ENCODE measurements around the gene PCBP4.

PCBP4 gene

DNA sequence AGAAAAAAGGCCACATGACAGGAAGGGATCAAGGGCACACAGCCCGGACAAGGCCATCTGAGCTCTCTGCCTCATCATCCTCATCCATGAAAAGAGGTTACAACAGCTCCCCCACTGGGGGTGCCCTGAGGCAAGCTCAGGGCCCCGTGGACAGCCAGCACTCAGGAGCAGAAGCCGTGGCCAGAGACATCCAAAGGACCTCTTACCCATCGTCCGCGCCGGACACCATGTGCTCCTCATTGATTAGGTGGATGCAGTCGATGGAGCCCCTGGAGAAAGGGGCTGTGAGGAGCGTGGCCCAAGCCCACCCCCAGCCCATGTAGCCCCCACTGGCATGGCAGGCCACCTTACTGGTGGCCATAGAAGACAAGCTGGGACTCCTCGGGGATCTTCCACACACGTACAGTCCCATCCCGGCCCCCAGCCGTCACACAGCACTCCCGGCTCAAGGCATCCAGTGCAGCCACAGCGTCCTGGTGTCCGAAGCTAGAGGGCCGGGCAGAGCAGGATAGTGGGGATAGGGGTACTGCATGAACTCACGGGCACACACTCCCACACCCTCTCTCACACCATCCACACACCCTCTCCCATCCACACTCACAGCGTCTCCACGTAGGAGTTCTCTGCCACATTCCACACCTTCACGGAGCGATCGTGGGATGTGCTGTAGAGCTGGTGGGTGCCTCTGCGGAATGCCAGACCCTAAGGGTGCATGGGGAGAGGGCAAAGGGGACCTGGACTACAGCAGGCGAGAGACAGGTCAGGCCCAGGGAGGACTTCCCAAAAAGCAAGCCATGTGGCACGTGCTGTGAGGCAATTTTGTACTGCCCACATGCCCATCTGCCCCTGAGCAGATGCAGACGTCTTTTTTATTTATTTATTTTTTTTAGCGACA is 32.0 kb downstream of the PCBP4 start:
- Histone ChIP-seq H3K9me3 (ENCODE audit: control extremely low read depth in 1 of 5, control insufficient read depth in 4 of 5, insufficient read depth in 2 of 5, low read depth in 1 of 5, low read length in 4 of 5) (no peaks in the 10 kb centered on the region), H3K27me3 (replicated peaks in 2 of 5; ENCODE audit: control insufficient read depth in 4 of 5, insufficient read depth in 5 of 5, low read length in 4 of 5) (no peaks in the 10 kb centered on the region), H3K36me3 (ENCODE audit: control insufficient read depth in 4 of 4, insufficient read depth in 4 of 4, low read length in 3 of 4) (peaks cover 7 to 71% (median 57%) of the 10 kb centered on the region in 4 experiments), H3K4me1 (ENCODE audit: control extremely low read depth in 1 of 4, control insufficient read depth in 4 of 4, insufficient read depth in 4 of 4, low read length in 3 of 4) (peaks cover 0 to 3% (median under 1%) of the 10 kb centered on the region in 4 experiments), H3K4me3 (ENCODE audit: control insufficient read depth in 1 of 7, extremely low read depth in 1 of 7, insufficient read depth in 4 of 7, low read depth in 2 of 7, low read length in 6 of 7) (no peak overlapping the region), H3K27ac (ENCODE audit: insufficient read depth in 1 of 2, low read depth in 1 of 2, low read length in 2 of 2, poor library complexity in 1 of 2, severe bottlenecking in 2 of 2) (no peak overlapping the region)
- WGBS (ENCODE audit: insufficient coverage) = 94% methylated on average over 17 of the region's 28 CpGs
- POLR2A ChIA-PET = no interaction called here
- CTCF ChIA-PET = no interaction called here
- no peak for DNase-seq

DNA sequence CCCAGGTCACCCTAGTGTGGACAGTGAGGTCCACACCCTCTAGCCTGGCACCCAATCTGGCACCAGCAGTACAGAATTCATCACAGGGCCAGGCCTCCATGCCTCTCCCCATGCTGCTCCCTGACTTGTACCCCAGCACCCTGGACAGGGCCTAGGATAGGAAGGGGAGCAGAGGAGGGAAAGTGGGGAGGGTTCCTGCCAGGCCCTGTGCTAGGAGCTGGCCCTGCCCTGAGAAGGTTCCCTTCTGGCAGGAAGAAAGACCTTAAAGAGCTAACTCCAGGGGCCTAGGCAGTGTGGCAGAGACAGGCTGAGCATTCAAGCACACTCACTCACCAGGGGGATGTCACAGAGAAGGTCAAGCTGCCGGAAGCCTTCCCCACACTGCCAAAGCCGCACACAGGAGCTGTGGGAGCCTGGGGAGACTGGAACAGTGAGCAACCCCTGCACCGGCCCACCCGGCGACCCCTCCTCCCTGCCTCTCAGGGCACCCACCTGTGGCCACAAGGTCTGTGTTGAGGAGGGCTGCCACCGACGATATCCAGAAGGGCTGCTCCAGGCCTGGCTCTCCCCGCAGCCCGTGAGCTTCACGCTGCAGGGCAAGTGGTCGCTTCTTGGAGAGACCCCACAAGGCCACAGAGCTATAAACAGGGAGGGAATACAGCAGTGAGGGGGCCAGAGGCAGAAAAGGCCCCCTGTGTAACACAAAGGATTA is 33.0 kb downstream of the PCBP4 start:
- CTCF ChIA-PET = no interaction called here
- Histone ChIP-seq H3K4me3 (ENCODE audit: control insufficient read depth in 1 of 7, extremely low read depth in 1 of 7, insufficient read depth in 4 of 7, low read depth in 2 of 7, low read length in 6 of 7) (no peak overlapping the region), H3K4me1 (ENCODE audit: control extremely low read depth in 1 of 4, control insufficient read depth in 4 of 4, insufficient read depth in 4 of 4, low read length in 3 of 4) (no peaks in the 10 kb centered on the region), H3K27me3 (replicated peaks in 2 of 5; ENCODE audit: control insufficient read depth in 4 of 5, insufficient read depth in 5 of 5, low read length in 4 of 5) (no peaks in the 10 kb centered on the region), H3K9me3 (ENCODE audit: control extremely low read depth in 1 of 5, control insufficient read depth in 4 of 5, insufficient read depth in 2 of 5, low read depth in 1 of 5, low read length in 4 of 5) (no peaks in the 10 kb centered on the region), H3K27ac (ENCODE audit: insufficient read depth in 1 of 2, low read depth in 1 of 2, low read length in 2 of 2, poor library complexity in 1 of 2, severe bottlenecking in 2 of 2) (no peak overlapping the region), H3K36me3 (ENCODE audit: control insufficient read depth in 4 of 4, insufficient read depth in 4 of 4, low read length in 3 of 4) (peaks cover 7 to 69% (median 57%) of the 10 kb centered on the region in 4 experiments)
- no peak for DNase-seq
- WGBS (ENCODE audit: insufficient coverage) = 100% methylated on average over 9 of the region's 11 CpGs
- POLR2A ChIA-PET = no interaction called here

DNA sequence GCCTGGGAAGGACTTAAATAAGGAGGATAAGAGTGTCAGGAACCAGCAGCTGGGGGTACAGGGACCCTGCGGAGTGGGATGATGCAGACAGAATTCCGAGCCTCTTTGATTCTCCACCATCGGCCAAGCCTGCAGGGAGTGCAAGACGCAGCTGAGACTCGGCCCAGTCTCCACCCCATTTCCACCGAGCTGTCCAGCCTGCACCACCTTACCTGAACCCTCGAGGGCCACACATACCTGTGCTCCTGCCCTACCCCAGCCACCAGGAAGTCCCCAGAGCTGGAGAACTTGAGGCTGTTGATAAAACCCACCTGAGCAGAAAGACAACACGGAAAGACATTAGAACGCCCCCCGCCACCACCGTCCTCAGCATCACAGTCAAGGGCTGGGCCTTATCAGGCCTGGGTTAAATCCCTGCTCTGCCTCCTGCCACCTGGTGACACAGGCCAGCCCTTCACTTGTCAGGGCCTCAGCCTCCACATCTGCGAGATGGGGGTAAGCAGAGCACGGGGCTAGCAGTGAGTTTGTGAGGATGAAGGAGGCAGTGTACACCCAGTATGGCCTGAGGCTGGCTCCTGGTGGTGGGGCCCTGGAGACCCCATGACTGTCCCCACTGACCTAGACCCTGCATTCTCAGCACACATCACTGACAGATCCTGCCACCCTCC is 33.6 kb downstream of the PCBP4 start:
- no peaks in the 10 kb centered on the region for H3K27me3 ChIP-seq (replicated peaks in 2 of 5; ENCODE audit: control insufficient read depth in 4 of 5, insufficient read depth in 5 of 5, low read length in 4 of 5)
- ChIA-PET POLR2A (no interaction called here), CTCF (no interaction called here)
- H3K4me1 ChIP-seq (ENCODE audit: control extremely low read depth in 1 of 4, control insufficient read depth in 4 of 4, insufficient read depth in 4 of 4, low read length in 3 of 4) = no peaks in the 10 kb centered on the region
- H3K4me3 ChIP-seq (ENCODE audit: control insufficient read depth in 1 of 7, extremely low read depth in 1 of 7, insufficient read depth in 4 of 7, low read depth in 2 of 7, low read length in 6 of 7) = no peak overlapping the region
- no peak for DNase-seq
- no peak overlapping the region for H3K27ac ChIP-seq (ENCODE audit: insufficient read depth in 1 of 2, low read depth in 1 of 2, low read length in 2 of 2, poor library complexity in 1 of 2, severe bottlenecking in 2 of 2)
- peaks cover 7 to 64% (median 54%) of the 10 kb centered on the region in 4 experiments for H3K36me3 ChIP-seq (ENCODE audit: control insufficient read depth in 4 of 4, insufficient read depth in 4 of 4, low read length in 3 of 4)
- WGBS (ENCODE audit: insufficient coverage) = 96% methylated on average over 11 of the region's 13 CpGs
- H3K9me3 ChIP-seq (ENCODE audit: control extremely low read depth in 1 of 5, control insufficient read depth in 4 of 5, insufficient read depth in 2 of 5, low read depth in 1 of 5, low read length in 4 of 5) = no peaks in the 10 kb centered on the region

DNA sequence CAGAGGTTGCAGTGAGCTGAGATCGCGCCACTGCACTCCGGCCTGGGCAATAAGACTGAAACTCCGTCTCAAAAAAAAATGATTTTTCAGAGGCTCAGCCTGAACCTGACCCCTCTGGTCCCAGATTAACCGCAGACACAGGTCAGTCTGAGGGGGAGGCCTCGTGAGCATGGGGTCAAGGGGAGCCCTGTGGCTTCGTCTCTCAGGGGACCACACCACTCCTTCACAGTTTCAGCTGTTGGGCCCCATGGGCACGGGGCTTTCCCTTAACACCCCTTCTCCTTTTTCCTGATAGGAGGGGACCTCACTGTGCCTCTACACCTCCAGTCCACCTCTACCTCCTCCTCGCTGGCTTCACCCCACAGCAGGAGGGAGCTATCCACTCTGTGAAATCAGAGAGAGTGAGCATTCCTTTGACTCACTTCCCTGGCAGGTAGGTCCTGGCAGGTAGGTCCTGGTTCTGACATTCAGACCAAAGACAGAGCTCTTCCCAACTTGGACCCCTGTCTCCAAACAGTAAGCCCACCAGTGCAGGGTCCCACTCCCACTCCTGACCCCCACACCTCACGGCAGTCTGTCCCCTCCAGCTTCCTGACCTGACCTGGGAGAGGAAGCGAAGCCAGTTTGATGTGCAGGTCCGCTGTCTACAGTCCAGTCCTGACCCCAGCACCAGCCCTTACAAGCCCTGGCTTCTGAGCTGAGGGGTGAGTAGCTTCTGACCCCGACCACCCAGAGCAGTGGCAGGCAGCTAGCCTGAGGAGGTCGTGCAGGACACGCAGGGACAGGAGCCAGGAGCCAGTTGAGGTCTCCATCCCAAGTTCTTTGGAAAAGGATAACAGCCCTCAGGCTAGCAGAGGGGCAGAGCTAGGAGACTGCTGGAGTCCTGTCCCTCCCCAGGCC is 34.5 kb downstream of the PCBP4 start:
- WGBS (ENCODE audit: insufficient coverage) = 97% methylated on average over 12 of the region's 15 CpGs
- ChIA-PET CTCF (interaction anchor here (1.0 kb wide), 1 partner anchor 12 kb away, joined by 3 read pairs; no protein-coding TSS in a partner anchor), POLR2A (no interaction called here)
- Histone ChIP-seq H3K36me3 (ENCODE audit: control insufficient read depth in 4 of 4, insufficient read depth in 4 of 4, low read length in 3 of 4) (peaks cover 7 to 55% (median 46%) of the 10 kb centered on the region in 4 experiments), H3K4me1 (ENCODE audit: control extremely low read depth in 1 of 4, control insufficient read depth in 4 of 4, insufficient read depth in 4 of 4, low read length in 3 of 4) (no peaks in the 10 kb centered on the region), H3K27me3 (replicated peaks in 2 of 5; ENCODE audit: control insufficient read depth in 4 of 5, insufficient read depth in 5 of 5, low read length in 4 of 5) (no peaks in the 10 kb centered on the region), H3K4me3 (ENCODE audit: control insufficient read depth in 1 of 7, extremely low read depth in 1 of 7, insufficient read depth in 4 of 7, low read depth in 2 of 7, low read length in 6 of 7) (no peak overlapping the region), H3K9me3 (ENCODE audit: control extremely low read depth in 1 of 5, control insufficient read depth in 4 of 5, insufficient read depth in 2 of 5, low read depth in 1 of 5, low read length in 4 of 5) (no peaks in the 10 kb centered on the region), H3K27ac (ENCODE audit: insufficient read depth in 1 of 2, low read depth in 1 of 2, low read length in 2 of 2, poor library complexity in 1 of 2, severe bottlenecking in 2 of 2) (no peak overlapping the region)
- DNase-seq = no peak

DNA sequence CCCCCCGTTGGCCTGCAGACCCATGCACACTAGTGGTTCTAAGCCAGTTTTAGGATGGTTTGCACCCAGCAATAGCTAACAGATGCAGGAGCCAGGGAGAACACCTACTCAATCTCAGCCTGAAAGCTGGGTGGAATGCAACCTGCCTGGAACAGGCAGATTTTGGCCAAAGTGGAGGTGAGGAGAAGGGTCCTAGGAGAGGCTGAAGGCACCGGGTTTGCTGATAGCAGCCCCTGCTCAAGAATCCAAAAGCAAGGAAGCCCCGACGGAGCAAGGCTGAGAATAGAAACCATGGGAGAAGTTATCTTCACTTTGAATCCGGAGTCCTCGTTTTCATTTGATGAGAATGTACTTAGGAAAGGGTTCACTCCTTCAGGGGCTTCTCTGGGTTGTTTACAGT is 35.5 kb downstream of the PCBP4 start:
- Histone ChIP-seq H3K4me1 (ENCODE audit: control extremely low read depth in 1 of 4, control insufficient read depth in 4 of 4, insufficient read depth in 4 of 4, low read length in 3 of 4) (no peaks in the 10 kb centered on the region), H3K27me3 (replicated peaks in 2 of 5; ENCODE audit: control insufficient read depth in 4 of 5, insufficient read depth in 5 of 5, low read length in 4 of 5) (no peaks in the 10 kb centered on the region), H3K36me3 (ENCODE audit: control insufficient read depth in 4 of 4, insufficient read depth in 4 of 4, low read length in 3 of 4) (peaks cover 7 to 46% (median 36%) of the 10 kb centered on the region in 4 experiments), H3K4me3 (ENCODE audit: control insufficient read depth in 1 of 7, extremely low read depth in 1 of 7, insufficient read depth in 4 of 7, low read depth in 2 of 7, low read length in 6 of 7) (no peak overlapping the region), H3K27ac (ENCODE audit: insufficient read depth in 1 of 2, low read depth in 1 of 2, low read length in 2 of 2, poor library complexity in 1 of 2, severe bottlenecking in 2 of 2) (no peak overlapping the region), H3K9me3 (ENCODE audit: control extremely low read depth in 1 of 5, control insufficient read depth in 4 of 5, insufficient read depth in 2 of 5, low read depth in 1 of 5, low read length in 4 of 5) (no peaks in the 10 kb centered on the region)
- ChIA-PET CTCF (no interaction called here), POLR2A (no interaction called here)
- WGBS (ENCODE audit: insufficient coverage) = 98% methylated on average over 5 of the region's 6 CpGs
- no peak for DNase-seq

DNA sequence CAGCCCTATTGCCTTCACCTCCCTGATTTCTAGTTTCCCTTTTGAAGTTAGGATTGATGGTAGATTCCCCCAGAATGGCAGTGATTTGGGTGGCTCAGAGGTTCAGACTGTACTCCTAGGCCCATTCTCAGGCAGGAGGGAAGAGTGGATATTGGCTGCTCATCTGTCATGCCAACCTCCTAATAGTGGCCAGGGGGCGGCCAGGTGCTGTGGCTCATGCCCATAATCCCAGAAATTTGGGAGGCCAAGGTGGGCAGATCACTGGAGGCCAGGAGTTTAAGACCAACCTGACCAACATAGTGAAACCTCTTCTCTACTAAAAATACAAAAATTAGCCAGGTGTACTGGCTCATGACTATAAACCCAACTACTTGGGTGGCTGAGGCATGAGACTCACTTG is 36.8 kb downstream of the PCBP4 start:
- WGBS (ENCODE audit: insufficient coverage) = 100% methylated on average over 1 of the region's 1 CpG
- Histone ChIP-seq H3K27me3 (replicated peaks in 2 of 5; ENCODE audit: control insufficient read depth in 4 of 5, insufficient read depth in 5 of 5, low read length in 4 of 5) (no peaks in the 10 kb centered on the region), H3K27ac (ENCODE audit: insufficient read depth in 1 of 2, low read depth in 1 of 2, low read length in 2 of 2, poor library complexity in 1 of 2, severe bottlenecking in 2 of 2) (no peak overlapping the region), H3K9me3 (ENCODE audit: control extremely low read depth in 1 of 5, control insufficient read depth in 4 of 5, insufficient read depth in 2 of 5, low read depth in 1 of 5, low read length in 4 of 5) (no peaks in the 10 kb centered on the region), H3K4me1 (ENCODE audit: control extremely low read depth in 1 of 4, control insufficient read depth in 4 of 4, insufficient read depth in 4 of 4, low read length in 3 of 4) (no peaks in the 10 kb centered on the region), H3K36me3 (ENCODE audit: control insufficient read depth in 4 of 4, insufficient read depth in 4 of 4, low read length in 3 of 4) (peaks cover 3 to 33% (median 25%) of the 10 kb centered on the region in 4 experiments), H3K4me3 (ENCODE audit: control insufficient read depth in 1 of 7, extremely low read depth in 1 of 7, insufficient read depth in 4 of 7, low read depth in 2 of 7, low read length in 6 of 7) (no peak overlapping the region)
- ChIA-PET POLR2A (no interaction called here), CTCF (no interaction called here)
- no peak for DNase-seq
